GM19372 (cell line): ENCODE measurements around the gene VPS16.
"Not testable (repeated sequence)": the region's sequence is repeated elsewhere in the genome, so short reads cannot be mapped to it uniquely, and the experiment has no call there.

Experiments
- ATAC-seq: cut with Tn5 transposase; IDR thresholded peaks from one replicate; pipeline ENCODE4 v1.9.1; 2021; ENCODE audit warnings: mild to moderate bottlenecking, low read depth, moderate library complexity; ENCODE audit not compliant: unreplicated experiment

VPS16 gene

GRCh38 chr20:2892376-2892775, 51.8 kb downstream of the VPS16 start:
- no peak for ATAC-seq

GRCh38 chr20:2894221-2894620, 53.7 kb downstream of the VPS16 start:
- no peak for ATAC-seq

- not testable (repeated sequence) for ATAC-seq
Measured at GRCh38 chr20:2895154-2895553, 54.6 kb downstream of the VPS16 start.

DNA sequence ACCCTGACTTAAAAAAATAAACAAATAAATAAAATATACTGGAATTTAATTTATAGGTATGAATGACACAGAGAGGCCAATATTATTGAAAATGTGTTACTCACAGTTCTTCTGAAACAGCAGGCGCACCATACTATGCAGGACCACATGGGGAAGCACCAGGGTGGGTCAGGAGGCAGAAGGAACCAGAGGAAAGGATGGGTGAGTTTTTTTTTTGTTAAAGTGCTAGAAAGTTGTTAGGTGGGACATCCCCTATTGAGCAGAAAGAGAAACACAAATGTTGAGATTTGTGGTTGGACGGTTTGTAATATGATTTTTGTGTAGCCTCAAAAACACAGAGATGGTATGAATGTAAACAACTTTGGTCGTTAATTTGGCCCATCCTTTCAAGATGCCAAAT, 58.7 kb downstream of the VPS16 start:
- ATAC-seq = no peak

- no peak for ATAC-seq
Measured at GRCh38 chr20:2900845-2901592, 60.5 kb downstream of the VPS16 start.

- ATAC-seq = no peak
Measured at GRCh38 chr20:2902291-2902690, 61.7 kb downstream of the VPS16 start.

- ATAC-seq = no peak
Measured at GRCh38 chr20:2902818-2903217, 62.3 kb downstream of the VPS16 start.

DNA sequence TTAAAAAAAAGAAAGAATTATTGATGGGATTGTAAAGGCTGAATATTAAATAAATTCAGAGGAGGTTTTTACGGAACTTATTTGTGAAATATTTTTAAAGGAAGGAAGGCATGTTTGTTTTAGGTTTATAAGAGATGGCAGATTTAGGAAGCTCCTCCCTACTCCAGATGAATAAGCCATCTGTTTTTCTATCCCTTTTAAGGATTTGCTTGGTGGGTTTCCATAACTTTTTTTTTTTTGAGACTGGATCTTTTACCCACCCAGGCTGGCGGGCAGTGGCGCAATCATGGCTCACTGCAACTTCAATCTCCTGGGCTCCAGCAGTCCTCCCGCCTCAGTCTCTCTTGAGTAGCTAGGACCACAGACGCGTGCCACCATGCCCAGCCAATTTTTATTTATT, 63.1 kb downstream of the VPS16 start:
- no peak for ATAC-seq

DNA sequence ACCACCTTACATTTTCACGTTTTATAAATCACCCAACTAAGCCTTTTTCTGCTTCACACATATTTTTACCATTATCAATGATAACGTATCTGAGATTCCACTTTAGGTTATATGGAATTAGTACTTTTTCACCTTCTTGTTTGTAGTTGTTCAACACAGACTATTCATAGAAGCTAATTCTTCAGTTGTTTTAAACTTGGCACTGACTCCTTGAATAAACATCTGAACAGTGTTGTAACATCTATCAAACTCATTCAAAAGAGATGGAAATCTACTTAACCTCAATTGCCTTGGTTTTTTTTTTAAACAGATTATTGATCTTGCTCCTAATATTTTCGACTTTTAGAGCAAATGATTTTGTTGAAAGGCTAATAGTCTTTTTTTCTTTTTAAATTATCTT, 67.0 kb downstream of the VPS16 start:
- ATAC-seq = no peak

- ATAC-seq = no peak
Measured at GRCh38 chr20:2909953-2910352, 69.4 kb downstream of the VPS16 start.

DNA sequence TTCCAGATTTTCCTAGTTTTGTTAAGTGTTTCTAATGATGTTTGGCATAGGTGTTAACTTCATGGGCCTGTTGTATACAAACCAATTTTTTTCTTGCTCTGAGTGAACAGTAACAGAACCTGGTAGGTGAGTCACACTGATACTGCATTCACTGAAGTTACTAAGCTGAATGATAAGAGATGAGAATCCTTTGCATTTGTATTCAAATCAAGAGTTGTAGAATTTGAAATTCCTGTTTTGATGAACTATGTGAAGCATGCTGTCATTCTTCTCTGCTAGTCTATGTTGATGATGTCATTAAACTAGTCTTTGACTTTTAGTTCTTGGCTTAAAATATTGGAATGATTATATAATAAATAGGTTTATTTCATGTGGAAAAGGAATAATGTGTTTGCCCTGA, 70.7 kb downstream of the VPS16 start:
- ATAC-seq = no peak

- no peak for ATAC-seq
Measured at GRCh38 chr20:2914160-2914559, 73.6 kb downstream of the VPS16 start.
